Panc1 (cell line): ENCODE results near the gene SPATA3. TPM values are rescaled to one million over a fixed set of nuclear protein-coding genes. Genes with fewer than 3 reads are reported as not detected.

Experiments
- ATAC-seq: fragments of 200-7000 bp; cut with Tn5 transposase; 2 replicates; pipeline ENCODE4 v1.9.1; 2020; ENCODE audit warnings: mild to moderate bottlenecking, moderate library complexity
- BruUV-seq: library from RNA; stranded (reverse); fragments of 400-500 nt; replicated peaks from 2 replicates; lab custom pipeline; 2021; lab: Mats Ljungman, UMichigan
- CTCF ChIA-PET: fragments of 300-600 bp; sonication (Branson Sonifier 250); formaldehyde crosslinking; loops from one replicate; lab custom pipeline; 2022; ENCODE audit warnings: antibody characterized with exemption; lab: Charles Lee
- POLR2A ChIA-PET: fragments of 300-600 bp; sonication (Branson Sonifier 250); formaldehyde crosslinking; loops from one replicate; lab custom pipeline; 2022; ENCODE audit warnings: antibody characterized with exemption; lab: Charles Lee
- DNase-seq: peaks from one replicate; pipeline ENCODE4 v3.0.0-alpha.2; 2010; ENCODE audit warnings: low read depth, low spot score
- H3K27ac ChIP-seq: 2 replicates; pipeline ENCODE4 v1.5.1; 2011; ENCODE audit warnings: mild to moderate bottlenecking, low read length, inconsistent platforms
- H3K27me3 ChIP-seq: fragments of 200-500 bp; sonication (Bioruptor generic); 2 replicates; pipeline ENCODE4 v1.6.0; 2014; ENCODE audit warnings: low read length, inconsistent platforms; ENCODE audit not compliant: control insufficient read depth, insufficient read depth
- H3K36me3 ChIP-seq: fragments of 200-500 bp; sonication (Bioruptor generic); 2 replicates; pipeline ENCODE4 v1.5.1; 2014; ENCODE audit warnings: inconsistent platforms, mild to moderate bottlenecking, low read length, moderate library complexity; ENCODE audit not compliant: control insufficient read depth, insufficient read depth
- H3K4me1 ChIP-seq: 2 replicates; pipeline ENCODE4 v1.5.1; 2011; ENCODE audit warnings: inconsistent platforms, mild to moderate bottlenecking, low read length, moderate library complexity; ENCODE audit not compliant: control insufficient read depth, insufficient read depth
- H3K4me3 ChIP-seq, 2 experiments: 2 replicates each; pipeline ENCODE4 v1.5.1; 2011 to 2012; ENCODE audit warnings: low read depth in 2 of 2, low read length in 2 of 2, mild to moderate bottlenecking in 2 of 2, inconsistent platforms in 1 of 2, moderate library complexity in 1 of 2
- H3K9me3 ChIP-seq: fragments of 200-500 bp; sonication (Bioruptor generic); 2 replicates; pipeline ENCODE4 v1.5.1; 2014; ENCODE audit warnings: low read depth, mild to moderate bottlenecking, inconsistent platforms, low read length, moderate library complexity; ENCODE audit not compliant: control insufficient read depth, insufficient read depth
- CTCF ChIP-seq: fragments of 450-650 bp; IDR thresholded peaks from 2 replicates; pipeline ENCODE4 v1.5.1; 2017; ENCODE audit warnings: mild to moderate bottlenecking
- POLR2AphosphoS5 ChIP-seq: IDR thresholded peaks from 2 replicates; pipeline ENCODE4 v1.6.1; 2012; ENCODE audit warnings: mild to moderate bottlenecking, low read depth, low read length, moderate library complexity
- REST ChIP-seq, 2 experiments: IDR thresholded peaks; 2 replicates each; pipeline ENCODE4 v1.6.1; 2011 to 2012; ENCODE audit warnings: low read depth in 2 of 2, control low read depth in 1 of 2, low read length in 1 of 2, mild to moderate bottlenecking in 1 of 2, moderate library complexity in 1 of 2; ENCODE audit not compliant: insufficient read depth in 1 of 2
- SIN3A ChIP-seq: IDR thresholded peaks from 2 replicates; pipeline ENCODE4 v1.6.1; 2012; ENCODE audit warnings: low read depth, mild to moderate bottlenecking, low read length, moderate library complexity, borderline replicate concordance; ENCODE audit not compliant: insufficient read depth
- TCF7L2 ChIP-seq: IDR thresholded peaks from 2 replicates; pipeline ENCODE4 v1.6.1; 2011; ENCODE audit warnings: mild to moderate bottlenecking, low read depth, low read length, inconsistent platforms
- in situ Hi-C: cut with HindIII; loops from 2 replicates; pipeline ENCODE4 v1.10.0; 2016; ENCODE audit warnings: low sequenced_read_pairs, low pct_unique_long_range_greater_than_20kb
- intact Hi-C: fragments of 100-400 bp; cut with micrococcal nuclease; formaldehyde crosslinking; loops from one replicate; pipeline ENCODE4 v1.10.0; 2022; ENCODE audit not compliant: unreplicated experiment
- total RNA-seq: library from RNA; stranded (reverse); gene quantifications from one replicate; pipeline ENCODE4 v1.2.1, GENCODE V29; 2021; ENCODE audit not compliant: unreplicated experiment

The SPATA3 gene
- total RNA-seq, 1 experiment from 2014 or later: not detected

GRCh38 chr2:231041061-231041689 lies 45.3 kb downstream of the SPATA3 start:
- Histone ChIP-seq H3K36me3 (no peaks in the 10 kb centered on the region), H3K27me3 (peaks cover 7% of the 10 kb centered on the region), H3K4me3 (no peak overlapping the region), H3K4me1 (peaks cover 6% of the 10 kb centered on the region; the same call in 1 of the 2 replicates), H3K9me3 (no peaks in the 10 kb centered on the region), H3K27ac (no peak overlapping the region)
- no TSS peak for BruUV-seq
- in situ Hi-C loops: no loop called here
- TF ChIP-seq REST (IDR thresholded peaks at IDR 0.05; ENCODE audit: insufficient read depth in 1 of 2, low read depth in 2 of 2, low read length in 1 of 2) (no peak), SIN3A (no peak), CTCF (no peak), POLR2AphosphoS5 (no peak), TCF7L2 (no peak)
- ATAC-seq: no peak
- ChIA-PET CTCF (no interaction called here), POLR2A (no interaction called here)
- intact Hi-C loops: no loop called here
- DNase-seq: no peak

- H3K4me3 ChIP-seq: no peak overlapping the region
- no peaks in the 10 kb centered on the region for H3K36me3 ChIP-seq
- no peak for DNase-seq
- TF ChIP-seq SIN3A (no peak), TCF7L2 (no peak), REST (IDR thresholded peaks at IDR 0.05; ENCODE audit: insufficient read depth in 1 of 2, low read depth in 2 of 2, low read length in 1 of 2) (no peak), POLR2AphosphoS5 (no peak), CTCF (no peak)
- H3K27ac ChIP-seq: no peak overlapping the region
- ChIA-PET CTCF (no interaction called here), POLR2A (no interaction called here)
- in situ Hi-C loops (no loop called here), intact Hi-C loops (no loop called here)
- peaks cover under 1% of the 10 kb centered on the region; the same call in 1 of the 2 replicates for H3K4me1 ChIP-seq
- no TSS peak for BruUV-seq
- no peak for ATAC-seq
- no peaks in the 10 kb centered on the region for H3K27me3 ChIP-seq
- no peaks in the 10 kb centered on the region for H3K9me3 ChIP-seq
These were observed 47.9 kb downstream of the SPATA3 start for GRCh38 chr2:231043796-231044195.
